ENCODE data around the gene STAMBP.
"Not testable (repeated sequence)": the region's sequence is repeated elsewhere in the genome, so short reads cannot be mapped to it uniquely, and the experiment has no call there.

STAMBP gene

DNA sequence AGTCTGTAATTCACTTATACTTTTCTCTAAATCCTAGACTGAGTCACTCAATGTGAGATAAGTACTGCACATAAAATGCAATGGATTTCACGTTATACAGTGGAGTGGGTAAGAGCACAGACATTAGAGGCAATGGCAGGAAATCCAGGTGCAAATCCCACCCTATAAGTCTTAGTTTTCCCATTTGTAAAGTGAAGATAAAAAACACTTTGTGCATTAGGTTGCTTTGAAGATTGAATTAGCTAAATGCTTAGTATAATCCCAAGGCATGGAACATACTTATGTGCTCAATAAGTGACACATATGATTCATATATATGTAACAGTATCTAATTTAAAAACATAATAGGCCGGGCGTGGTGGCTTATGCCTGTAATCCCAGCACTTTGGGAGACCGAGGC lies 74.6 kb downstream of the STAMBP start:
- Histone ChIP-seq H3K79me2 (ENCODE audit: insufficient read depth, low read length) (no peaks in the 10 kb centered on the region), H3K9me2 (replicated peaks; ENCODE audit: insufficient read depth, low read length) (no peaks in the 10 kb centered on the region), H4K20me1 (ENCODE audit: low read depth, low read length) (no peaks in the 10 kb centered on the region), H3K27ac (ENCODE audit: low read depth, low read length) (no peak overlapping the region), H3K4me2 (ENCODE audit: low read depth, low read length, poor library complexity, severe bottlenecking) (no peak overlapping the region), H3K9ac (ENCODE audit: low read length) (no peak overlapping the region), H3K27me3 (ENCODE audit: low read length) (no peaks in the 10 kb centered on the region), H3K4me3 (ENCODE audit: insufficient read depth, low read length, poor library complexity, severe bottlenecking) (no peak overlapping the region), H2AFZ (ENCODE audit: low read depth, low read length, severe bottlenecking) (no peak overlapping the region), H3F3A (ENCODE audit: insufficient read depth) (no peaks in the 10 kb centered on the region), H3K9me3 (ENCODE audit: insufficient read depth, low read length) (no peaks in the 10 kb centered on the region), H3K36me3 (ENCODE audit: low read length) (no peaks in the 10 kb centered on the region)
- no peak for TF ChIP-seq CTCF (IDR thresholded peaks at IDR 0.05; ENCODE audit: insufficient read depth, low read length, poor library complexity, severe bottlenecking)
- TF ChIP-seq EZH2phosphoT487 (conservative IDR thresholded peaks at IDR 0.05; ENCODE audit: low read length), result no peak

DNA sequence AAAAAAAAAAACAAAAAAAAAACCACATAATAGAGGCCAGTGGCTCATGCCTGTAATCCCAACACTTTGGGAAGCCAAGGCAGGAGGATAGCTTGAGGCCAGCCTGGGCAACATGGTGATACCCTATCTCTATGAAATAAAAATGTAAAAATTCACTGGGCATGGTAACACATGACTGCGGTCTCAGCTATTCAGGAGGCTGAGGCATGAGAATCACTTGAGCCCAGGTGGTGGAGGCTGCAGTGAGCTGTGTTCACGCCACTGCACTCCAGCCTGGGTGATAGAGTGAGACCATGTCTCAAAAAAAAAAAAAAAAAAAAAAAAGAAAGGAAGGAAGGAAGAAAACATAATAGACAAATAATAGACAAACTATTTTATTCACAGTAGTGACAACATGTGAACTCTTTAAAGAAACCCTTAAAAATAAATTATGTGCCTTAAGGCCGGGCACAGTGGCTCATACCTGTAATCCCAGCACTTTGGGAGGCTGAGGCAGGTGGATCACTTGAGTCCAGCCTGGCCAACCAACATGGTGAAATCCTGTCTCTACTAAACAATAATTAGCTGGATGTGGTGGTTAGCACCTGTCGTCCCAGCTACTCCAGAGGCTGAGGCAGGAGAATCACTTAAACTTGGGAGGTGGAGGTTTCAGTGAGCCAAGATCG lies 75.3 kb downstream of the STAMBP start:
- H3K9me3 ChIP-seq (ENCODE audit: insufficient read depth, low read length); H3K4me2 ChIP-seq (ENCODE audit: low read depth, low read length, poor library complexity, severe bottlenecking); H3K9me2 ChIP-seq (replicated peaks; ENCODE audit: insufficient read depth, low read length); H3F3A ChIP-seq (ENCODE audit: insufficient read depth); H3K9ac ChIP-seq (ENCODE audit: low read length); H3K36me3 ChIP-seq (ENCODE audit: low read length); H3K27me3 ChIP-seq (ENCODE audit: low read length); H4K20me1 ChIP-seq (ENCODE audit: low read depth, low read length); H3K4me3 ChIP-seq (ENCODE audit: insufficient read depth, low read length, poor library complexity, severe bottlenecking); H2AFZ ChIP-seq (ENCODE audit: low read depth, low read length, severe bottlenecking); H3K79me2 ChIP-seq (ENCODE audit: insufficient read depth, low read length); H3K27ac ChIP-seq (ENCODE audit: low read depth, low read length): not testable (repeated sequence)

GRCh38 chr2:73904952-73905351 lies 76.2 kb downstream of the STAMBP start:
- Histone ChIP-seq H2AFZ (ENCODE audit: low read depth, low read length, severe bottlenecking) (no peak overlapping the region), H3K4me2 (ENCODE audit: low read depth, low read length, poor library complexity, severe bottlenecking) (no peak overlapping the region), H4K20me1 (ENCODE audit: low read depth, low read length) (no peaks in the 10 kb centered on the region), H3K27ac (ENCODE audit: low read depth, low read length) (no peak overlapping the region), H3K36me3 (ENCODE audit: low read length) (no peaks in the 10 kb centered on the region), H3K9me2 (replicated peaks; ENCODE audit: insufficient read depth, low read length) (no peaks in the 10 kb centered on the region), H3K79me2 (ENCODE audit: insufficient read depth, low read length) (no peaks in the 10 kb centered on the region), H3K9me3 (ENCODE audit: insufficient read depth, low read length) (no peaks in the 10 kb centered on the region), H3F3A (ENCODE audit: insufficient read depth) (no peaks in the 10 kb centered on the region), H3K27me3 (ENCODE audit: low read length) (no peaks in the 10 kb centered on the region), H3K9ac (ENCODE audit: low read length) (no peak overlapping the region), H3K4me3 (ENCODE audit: insufficient read depth, low read length, poor library complexity, severe bottlenecking) (no peak overlapping the region)
- TF ChIP-seq EZH2phosphoT487 (conservative IDR thresholded peaks at IDR 0.05; ENCODE audit: low read length), result no peak
- TF ChIP-seq CTCF (IDR thresholded peaks at IDR 0.05; ENCODE audit: insufficient read depth, low read length, poor library complexity, severe bottlenecking), result no peak

GRCh38 chr2:73906847-73907505 lies 78.2 kb downstream of the STAMBP start:
- H3K36me3 ChIP-seq (ENCODE audit: low read length), result no peaks in the 10 kb centered on the region
- H3K27me3 ChIP-seq (ENCODE audit: low read length), result no peaks in the 10 kb centered on the region
- no peaks in the 10 kb centered on the region for H3K9me3 ChIP-seq (ENCODE audit: insufficient read depth, low read length)
- no peaks in the 10 kb centered on the region for H4K20me1 ChIP-seq (ENCODE audit: low read depth, low read length)
- no peak for TF ChIP-seq CTCF (IDR thresholded peaks at IDR 0.05; ENCODE audit: insufficient read depth, low read length, poor library complexity, severe bottlenecking)
- TF ChIP-seq EZH2phosphoT487 (conservative IDR thresholded peaks at IDR 0.05; ENCODE audit: low read length), result no peak
- no peak overlapping the region for H3K4me2 ChIP-seq (ENCODE audit: low read depth, low read length, poor library complexity, severe bottlenecking)
- H2AFZ ChIP-seq (ENCODE audit: low read depth, low read length, severe bottlenecking), result no peak overlapping the region
- H3F3A ChIP-seq (ENCODE audit: insufficient read depth), result no peaks in the 10 kb centered on the region
- no peaks in the 10 kb centered on the region for H3K79me2 ChIP-seq (ENCODE audit: insufficient read depth, low read length)
- H3K9ac ChIP-seq (ENCODE audit: low read length), result no peak overlapping the region
- H3K4me3 ChIP-seq (ENCODE audit: insufficient read depth, low read length, poor library complexity, severe bottlenecking), result no peak overlapping the region
- no peak overlapping the region for H3K27ac ChIP-seq (ENCODE audit: low read depth, low read length)
- no peaks in the 10 kb centered on the region for H3K9me2 ChIP-seq (replicated peaks; ENCODE audit: insufficient read depth, low read length)

All from SU-DHL-6 (cell line).